DOHH2 (cell line): ENCODE results near the gene GNAS-AS1.
A peak's percentile ranks its signal among the peaks of the same experiment; 100 is the strongest.

Experiments
- H3F3A ChIP-seq: fragments of 200-600 bp; sonication (generic), shearing (Covaris generic); 2 replicates; pipeline ENCODE4 v1.6.0; 2016; ENCODE audit warnings: antibody characterized with exemption, mild to moderate bottlenecking; ENCODE audit not compliant: control insufficient read depth, insufficient read depth
- H3K27ac ChIP-seq: fragments of 200-600 bp; sonication (generic); 2 replicates; pipeline ENCODE4 v1.5.1; 2014; ENCODE audit warnings: low read depth, mild to moderate bottlenecking, low read length, moderate library complexity
- H3K27me3 ChIP-seq: fragments of 200-600 bp; sonication (generic); 2 replicates; pipeline ENCODE4 v1.6.1; 2014; ENCODE audit warnings: mild to moderate bottlenecking, low read length, mixed read lengths; ENCODE audit not compliant: control insufficient read depth
- H3K36me3 ChIP-seq: fragments of 200-600 bp; sonication (generic); 2 replicates; pipeline ENCODE4 v1.6.1; 2014; ENCODE audit warnings: mild to moderate bottlenecking, low read length, moderate library complexity, mixed read lengths; ENCODE audit not compliant: control insufficient read depth
- H3K4me1 ChIP-seq: fragments of 200-600 bp; sonication (generic); 2 replicates; pipeline ENCODE4 v1.6.1; 2014; ENCODE audit warnings: mild to moderate bottlenecking, low read length, mixed read lengths; ENCODE audit not compliant: control insufficient read depth
- H3K4me2 ChIP-seq: fragments of 200-600 bp; sonication (generic); 2 replicates; pipeline ENCODE4 v1.6.0; 2014; ENCODE audit warnings: mild to moderate bottlenecking, low read length, moderate library complexity
- H3K4me3 ChIP-seq: fragments of 200-600 bp; sonication (generic); 2 replicates; pipeline ENCODE4 v1.5.1; 2014; ENCODE audit warnings: mild to moderate bottlenecking, low read length, mixed read lengths
- H3K79me2 ChIP-seq: fragments of 200-600 bp; sonication (generic); 2 replicates; pipeline ENCODE4 v1.6.1; 2014; ENCODE audit warnings: mild to moderate bottlenecking, low read length, mixed read lengths; ENCODE audit not compliant: control insufficient read depth
- H3K9me2 ChIP-seq: fragments of 200-600 bp; sonication (generic); replicated peaks from 2 replicates; pipeline ENCODE4 v1.6.1; 2014; ENCODE audit warnings: mild to moderate bottlenecking, low read length, mixed read lengths; ENCODE audit not compliant: control insufficient read depth
- H3K9me3 ChIP-seq: fragments of 200-600 bp; sonication (generic); 2 replicates; pipeline ENCODE4 v1.6.1; 2014; ENCODE audit warnings: antibody characterized with exemption, low read length, mixed read lengths; ENCODE audit not compliant: control insufficient read depth, insufficient read depth
- H4K20me1 ChIP-seq: fragments of 200-600 bp; sonication (generic); 2 replicates; pipeline ENCODE4 v1.6.0; 2014; ENCODE audit warnings: low read depth, mild to moderate bottlenecking, antibody characterized with exemption, low read length, moderate library complexity; ENCODE audit not compliant: control insufficient read depth, insufficient read depth
- CTCF ChIP-seq: fragments of 200-600 bp; sonication (generic); IDR thresholded peaks from one replicate; pipeline ENCODE4 v1.5.1; 2014; ENCODE audit warnings: antibody characterized with exemption, mild to moderate bottlenecking, low read depth, low read length; ENCODE audit not compliant: poor library complexity, severe bottlenecking
- EZH2phosphoT487 ChIP-seq: fragments of 200-600 bp; sonication (generic); IDR thresholded peaks from 2 replicates; pipeline ENCODE4 v1.6.1; 2017; ENCODE audit warnings: borderline replicate concordance, mild to moderate bottlenecking, antibody characterized with exemption, low read length, moderate library complexity, mixed read lengths

GNAS-AS1 gene

GRCh38 chr20:58867211-58867610 is 16.5 kb upstream of the GNAS-AS1 start:
- Histone ChIP-seq H3K27ac (no peak overlapping the region), H3K4me3 (no peak overlapping the region), H3K79me2 (no peaks in the 10 kb centered on the region), H4K20me1 (no peaks in the 10 kb centered on the region), H3F3A (no peaks in the 10 kb centered on the region), H3K4me2 (no peak overlapping the region), H3K4me1 (peaks cover 8% of the 10 kb centered on the region), H3K36me3 (no peaks in the 10 kb centered on the region), H3K9me3 (no peaks in the 10 kb centered on the region), H3K9me2 (no peaks in the 10 kb centered on the region), H3K27me3 (peaks cover 33% of the 10 kb centered on the region)
- TF ChIP-seq CTCF: no peak
- no peak for TF ChIP-seq EZH2phosphoT487

- Histone ChIP-seq H3K9me2 (no peaks in the 10 kb centered on the region), H4K20me1 (no peaks in the 10 kb centered on the region), H3K4me3 (no peak overlapping the region), H3K79me2 (no peaks in the 10 kb centered on the region), H3K9me3 (no peaks in the 10 kb centered on the region), H3F3A (no peaks in the 10 kb centered on the region), H3K4me1 (peaks cover 8% of the 10 kb centered on the region), H3K27ac (no peak overlapping the region), H3K27me3 (peaks cover 36% of the 10 kb centered on the region), H3K36me3 (no peaks in the 10 kb centered on the region), H3K4me2 (no peak overlapping the region)
- no peak for TF ChIP-seq EZH2phosphoT487
Measured at GRCh38 chr20:58865843-58866242, 15.1 kb upstream of the GNAS-AS1 start.

GRCh38 chr20:58864346-58864745 is 13.6 kb upstream of the GNAS-AS1 start:
- Histone ChIP-seq H3K4me1 (no peaks in the 10 kb centered on the region), H3K4me2 (no peak overlapping the region), H3K9me3 (no peaks in the 10 kb centered on the region), H3K27ac (no peak overlapping the region), H4K20me1 (no peaks in the 10 kb centered on the region), H3F3A (no peaks in the 10 kb centered on the region), H3K4me3 (no peak overlapping the region), H3K27me3 (peaks cover 36% of the 10 kb centered on the region), H3K79me2 (no peaks in the 10 kb centered on the region), H3K9me2 (no peaks in the 10 kb centered on the region), H3K36me3 (no peaks in the 10 kb centered on the region)
- TF ChIP-seq EZH2phosphoT487 (no peak), CTCF (peak; percentile 44)

- no peaks in the 10 kb centered on the region for H3K4me1 ChIP-seq
- H3K9me2 ChIP-seq: no peaks in the 10 kb centered on the region
- no peak overlapping the region for H3K27ac ChIP-seq
- H3K4me3 ChIP-seq: no peak overlapping the region
- H3K36me3 ChIP-seq: no peaks in the 10 kb centered on the region
- H3K79me2 ChIP-seq: no peaks in the 10 kb centered on the region
- peaks cover 46% of the 10 kb centered on the region for H3K27me3 ChIP-seq
- TF ChIP-seq EZH2phosphoT487: no peak
- no peak for TF ChIP-seq CTCF
- no peak overlapping the region for H3K4me2 ChIP-seq
- no peaks in the 10 kb centered on the region for H3F3A ChIP-seq
- H4K20me1 ChIP-seq: no peaks in the 10 kb centered on the region
- H3K9me3 ChIP-seq: no peaks in the 10 kb centered on the region
Measured at GRCh38 chr20:58863044-58863790, 12.5 kb upstream of the GNAS-AS1 start.
